Astrocyte of the cerebellum (primary cell): ENCODE data around the gene OPCML.

ENCODE experiments used
- DNase-seq: peaks from one replicate; pipeline ENCODE4 v3.0.0-alpha.2; 2011; ENCODE audit warnings: low read depth
- H3K4me3 ChIP-seq: 2 replicates; pipeline ENCODE4 v1.5.1; 2011; ENCODE audit warnings: mild to moderate bottlenecking, low read depth, low read length, moderate library complexity
- CTCF ChIP-seq: IDR thresholded peaks from 2 replicates; pipeline ENCODE4 v1.5.1; 2012; ENCODE audit warnings: low read length, low read depth, moderate library complexity, mild to moderate bottlenecking; ENCODE audit errors: missing control alignments
- in situ Hi-C: cut with HindIII; loops from 2 replicates; pipeline ENCODE4 v1.10.0; 2017; ENCODE audit warnings: low sequenced_read_pairs

Gene OPCML

GRCh38 chr11:133285359-133285758, 246.9 kb downstream of the OPCML start:
- TF ChIP-seq CTCF, result no peak
- no peak for DNase-seq
- in situ Hi-C loops, result no loop called here
- no peak overlapping the region for H3K4me3 ChIP-seq

DNA sequence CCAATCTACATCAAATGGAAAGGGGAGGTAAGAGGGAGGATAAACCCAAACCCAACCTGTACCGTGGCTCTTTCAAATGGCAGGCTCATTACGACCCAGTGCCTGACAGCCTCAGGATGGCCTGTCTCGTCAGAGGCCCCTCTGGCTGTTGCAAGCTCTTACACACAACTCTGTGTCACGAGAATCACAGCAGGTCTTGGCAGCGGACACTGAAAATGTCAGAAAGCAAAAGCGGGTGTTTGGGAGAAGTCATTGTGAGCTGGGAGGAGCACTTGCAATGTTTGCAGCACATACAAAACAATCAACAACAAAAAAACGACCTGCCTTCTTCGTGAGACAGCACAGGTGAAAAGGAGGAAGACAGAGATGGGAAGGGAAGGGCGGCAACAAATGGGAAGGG, 248.1 kb downstream of the OPCML start:
- no peak for TF ChIP-seq CTCF
- in situ Hi-C loops, result no loop called here
- H3K4me3 ChIP-seq, result no peak overlapping the region
- DNase-seq, result no peak

DNA sequence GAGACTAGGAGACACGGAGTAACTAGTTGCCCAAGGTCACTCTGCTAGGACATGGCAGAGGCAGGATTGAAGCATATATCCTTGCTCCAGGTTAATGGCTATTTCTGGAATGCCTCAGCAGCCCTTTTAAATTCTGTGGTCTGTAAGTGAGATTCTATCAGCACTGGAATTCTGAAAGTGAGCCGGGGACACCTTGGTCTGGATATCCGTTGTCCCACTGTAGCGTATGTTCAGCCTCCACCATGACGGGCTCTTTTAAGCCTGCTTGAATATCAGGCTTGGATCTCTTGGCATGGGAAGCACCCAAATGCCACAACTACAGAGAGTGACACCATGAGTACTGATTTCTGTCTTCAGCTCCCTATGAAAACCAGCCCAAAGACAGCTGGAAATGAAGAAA, 254.4 kb downstream of the OPCML start:
- in situ Hi-C loops, result no loop called here
- DNase-seq, result no peak
- H3K4me3 ChIP-seq, result no peak overlapping the region
- TF ChIP-seq CTCF, result no peak

- in situ Hi-C loops, result no loop called here
- no peak overlapping the region for H3K4me3 ChIP-seq
- DNase-seq, result no peak
- no peak for TF ChIP-seq CTCF
These were observed 260.2 kb downstream of the OPCML start for GRCh38 chr11:133271871-133272776.

- no peak overlapping the region for H3K4me3 ChIP-seq
- in situ Hi-C loops, result no loop called here
- no peak for TF ChIP-seq CTCF
These were observed 261.1 kb downstream of the OPCML start for GRCh38 chr11:133271206-133271605.

GRCh38 chr11:133269267-133269666, 263.0 kb downstream of the OPCML start:
- in situ Hi-C loops, result no loop called here
- no peak overlapping the region for H3K4me3 ChIP-seq
- no peak for TF ChIP-seq CTCF
- DNase-seq, result no peak

More at GRCh38 chr11:133271206-133271605, 261.1 kb downstream of the OPCML start:
- no peak for DNase-seq
